Ishikawa (cell line): ENCODE results near the gene FAAP20.

Source experiments
- CEBPB ChIP-seq: IDR thresholded peaks from 2 replicates; pipeline ENCODE4 v1.6.1; 2012
- CREB1 ChIP-seq: IDR thresholded peaks from 2 replicates; pipeline ENCODE4 v1.6.1; 2012; ENCODE audit warnings: low read depth
- EGR1 ChIP-seq: IDR thresholded peaks from 2 replicates; pipeline ENCODE4 v1.6.1; 2012
- EP300 ChIP-seq: IDR thresholded peaks from 2 replicates; pipeline ENCODE4 v1.6.1; 2012; ENCODE audit warnings: borderline replicate concordance
- MAX ChIP-seq: IDR thresholded peaks from 2 replicates; pipeline ENCODE4 v1.6.1; 2012
- NFIC ChIP-seq: IDR thresholded peaks from 2 replicates; pipeline ENCODE4 v1.6.1; 2012
- RAD21 ChIP-seq: IDR thresholded peaks from 2 replicates; pipeline ENCODE4 v1.6.1; 2012; ENCODE audit warnings: low read depth
- TAF1 ChIP-seq: IDR thresholded peaks from 2 replicates; pipeline ENCODE4 v1.6.1; 2012; ENCODE audit warnings: low read depth, mild to moderate bottlenecking
- TCF12 ChIP-seq: IDR thresholded peaks from 2 replicates; pipeline ENCODE4 v1.6.1; 2012; ENCODE audit warnings: low read depth
- TEAD4 ChIP-seq: IDR thresholded peaks from 2 replicates; pipeline ENCODE4 v1.6.1; 2012
- USF1 ChIP-seq: IDR thresholded peaks from 2 replicates; pipeline ENCODE4 v1.6.1; 2012
- YY1 ChIP-seq: IDR thresholded peaks from 2 replicates; pipeline ENCODE4 v1.6.1; 2012; ENCODE audit warnings: low read depth
- TF ChIP-seq, protein P1 (sequence below): IDR thresholded peaks from 2 replicates; pipeline ENCODE4 v1.6.1; 2012; ENCODE audit warnings: low read depth, mild to moderate bottlenecking

- TF ChIP-seq TAF1 (no peak), YY1 (no peak), EP300 (no peak), USF1 (no peak), MAX (no peak), RAD21 (no peak), NFIC (no peak), CREB1 (no peak), TEAD4 (no peak), TCF12 (no peak), EGR1 (no peak), CEBPB (no peak)
- TF ChIP-seq, protein P1, sequence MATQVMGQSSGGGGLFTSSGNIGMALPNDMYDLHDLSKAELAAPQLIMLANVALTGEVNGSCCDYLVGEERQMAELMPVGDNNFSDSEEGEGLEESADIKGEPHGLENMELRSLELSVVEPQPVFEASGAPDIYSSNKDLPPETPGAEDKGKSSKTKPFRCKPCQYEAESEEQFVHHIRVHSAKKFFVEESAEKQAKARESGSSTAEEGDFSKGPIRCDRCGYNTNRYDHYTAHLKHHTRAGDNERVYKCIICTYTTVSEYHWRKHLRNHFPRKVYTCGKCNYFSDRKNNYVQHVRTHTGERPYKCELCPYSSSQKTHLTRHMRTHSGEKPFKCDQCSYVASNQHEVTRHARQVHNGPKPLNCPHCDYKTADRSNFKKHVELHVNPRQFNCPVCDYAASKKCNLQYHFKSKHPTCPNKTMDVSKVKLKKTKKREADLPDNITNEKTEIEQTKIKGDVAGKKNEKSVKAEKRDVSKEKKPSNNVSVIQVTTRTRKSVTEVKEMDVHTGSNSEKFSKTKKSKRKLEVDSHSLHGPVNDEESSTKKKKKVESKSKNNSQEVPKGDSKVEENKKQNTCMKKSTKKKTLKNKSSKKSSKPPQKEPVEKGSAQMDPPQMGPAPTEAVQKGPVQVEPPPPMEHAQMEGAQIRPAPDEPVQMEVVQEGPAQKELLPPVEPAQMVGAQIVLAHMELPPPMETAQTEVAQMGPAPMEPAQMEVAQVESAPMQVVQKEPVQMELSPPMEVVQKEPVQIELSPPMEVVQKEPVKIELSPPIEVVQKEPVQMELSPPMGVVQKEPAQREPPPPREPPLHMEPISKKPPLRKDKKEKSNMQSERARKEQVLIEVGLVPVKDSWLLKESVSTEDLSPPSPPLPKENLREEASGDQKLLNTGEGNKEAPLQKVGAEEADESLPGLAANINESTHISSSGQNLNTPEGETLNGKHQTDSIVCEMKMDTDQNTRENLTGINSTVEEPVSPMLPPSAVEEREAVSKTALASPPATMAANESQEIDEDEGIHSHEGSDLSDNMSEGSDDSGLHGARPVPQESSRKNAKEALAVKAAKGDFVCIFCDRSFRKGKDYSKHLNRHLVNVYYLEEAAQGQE: no peak
These were observed 24.4 kb downstream of the FAAP20 start for GRCh38 chr1:2170211-2170610.
